Uterine smooth muscle cell (primary cell): ENCODE data around the gene GCA. TPM values are rescaled to one million over a fixed set of nuclear protein-coding genes. Genes with fewer than 3 reads are reported as not detected.

Source experiments
- total RNA-seq: library from RNA; depleted of rRNA; stranded (reverse); fragments of >200 nt; gene quantifications from 2 replicates; pipeline ENCODE4 v1.2.3, GENCODE V29; 2014

GCA gene
- 7.9 and 12.0 TPM in 2 replicates for total RNA-seq

GRCh38 chr2:162343824-162344616 is at the start of gene GCA:
TSS of gene GCA (plus strand) at chr2:162344132. CDS start at chr2:162344249, 117 bp downstream.

GRCh38 chr2:162318328-162319180 is 25.4 kb upstream of the GCA start, which contains the start of gene IFIH1:
TSS of gene IFIH1 (minus strand) at chr2:162318684. CDS start at chr2:162318307, 377 bp downstream.

Other genes with a start within 250 kb of the GCA start
- not detected in 2 replicates for gene GCG, start 191.9 kb upstream of the GCA start, total RNA-seq
- 206 and 269 TPM in 2 replicates for gene FAP, start 100.7 kb upstream of the GCA start, total RNA-seq
- gene IFIH1, start 25.4 kb upstream of the GCA start, total RNA-seq = 5.6 and 5.7 TPM in 2 replicates